Activated CD8-positive, alpha-beta T cell treated with anti-CD3 and anti-CD28 coated beads for 36 hours (primary cell): ENCODE results near the gene NDUFAF5. TPM values are rescaled to one million over a fixed set of nuclear protein-coding genes. Genes with fewer than 3 reads are reported as not detected.
A peak's percentile ranks its signal among the peaks of the same experiment; 100 is the strongest.

Experiments used
- ATAC-seq: fragments of 200-7000 bp; cut with Tn5 transposase; one replicate; pipeline ENCODE4 v1.10.0; 2021; ENCODE audit warnings: mild to moderate bottlenecking, moderate library complexity
- CTCF ChIA-PET: fragments of 350-600 bp; sonication (Branson Sonifier 250); formaldehyde crosslinking; loops from one replicate; lab custom pipeline; 2021; ENCODE audit warnings: antibody characterized with exemption; lab: Charles Lee
- POLR2A ChIA-PET: fragments of 350-600 bp; sonication (Branson Sonifier 250); formaldehyde crosslinking; loops from one replicate; lab custom pipeline; 2021; ENCODE audit warnings: antibody characterized with exemption; lab: Charles Lee
- DNase-seq: peaks from one replicate; pipeline ENCODE4 v3.0.0-alpha.2; 2020
- H3K27ac Mint-ChIP-seq: one replicate; pipeline ENCODE4 v1.8.0; 2021; ENCODE audit warnings: mild to moderate bottlenecking, mixed read lengths
- H3K27me3 Mint-ChIP-seq: one replicate; pipeline ENCODE4 v1.8.0; 2021; ENCODE audit warnings: mixed read lengths
- H3K36me3 Mint-ChIP-seq: one replicate; pipeline ENCODE4 v1.8.0; 2021; ENCODE audit warnings: low read depth, mixed read lengths
- H3K4me1 Mint-ChIP-seq: one replicate; pipeline ENCODE4 v1.8.0; 2021; ENCODE audit warnings: low read depth, mixed read lengths
- H3K4me3 Mint-ChIP-seq: one replicate; pipeline ENCODE4 v1.8.0; 2021; ENCODE audit warnings: mild to moderate bottlenecking, moderate library complexity, mixed read lengths
- H3K9me3 Mint-ChIP-seq: one replicate; pipeline ENCODE4 v1.8.0; 2021; ENCODE audit warnings: mixed read lengths
- intact Hi-C: fragments of 100-400 bp; cut with micrococcal nuclease; formaldehyde crosslinking; loops from one replicate; pipeline ENCODE4 v1.10.0; 2022
- total RNA-seq, 2 experiments: library from RNA; stranded (reverse); gene quantifications; one replicate each; pipeline ENCODE4 v1.2.3, GENCODE V29; 2021
- TF ChIP-seq, protein P1 (sequence below): fragments of 200-600 bp; IDR thresholded peaks from one replicate; pipeline ENCODE4 v1.8.0; 2022; ENCODE audit warnings: antibody characterized with exemption, mild to moderate bottlenecking

Gene NDUFAF5
- total RNA-seq, 2 experiments from 2014 or later, result 25.9 to 28.4 TPM

DNA sequence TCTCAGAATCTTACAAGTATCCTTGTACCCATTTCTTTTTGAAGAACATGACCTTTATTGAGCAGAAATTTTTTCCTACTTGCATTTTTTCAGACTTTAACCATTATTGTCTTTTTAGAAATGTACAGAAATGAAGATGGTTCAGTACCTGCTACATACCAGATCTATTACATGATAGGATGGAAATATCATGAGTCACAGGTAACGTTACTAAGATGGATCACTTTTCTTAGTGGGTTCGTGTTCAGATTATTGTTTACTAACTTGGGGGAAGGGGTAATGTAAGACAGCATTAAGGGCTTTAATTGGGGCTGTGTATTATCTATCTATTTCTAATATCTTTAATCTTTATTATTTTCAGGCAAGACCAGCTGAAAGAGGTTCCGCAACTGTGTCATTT lies 31.9 kb downstream of the NDUFAF5 start:
- peak; percentile 61 for ATAC-seq
- Mint-ChIP-seq H3K4me3 (no peak overlapping the region), H3K27me3 (no peaks in the 10 kb centered on the region), H3K36me3 (peaks cover 30% of the 10 kb centered on the region), H3K9me3 (no peaks in the 10 kb centered on the region), H3K27ac (peak overlapping the region; percentile 82), H3K4me1 (peaks cover 39% of the 10 kb centered on the region)
- intact Hi-C loops, result no loop called here
- ChIA-PET CTCF (interaction anchor here (1.0 to 2.5 kb wide), 4 partner anchors 9 to 238 kb away, joined by 3 to 7 read pairs (median 4); partner anchors contain the start of genes ESF1 and NDUFAF5), POLR2A (interaction anchor here (0.7 kb wide), 1 partner anchor 178 kb away, joined by 3 read pairs; the partner anchor contains the start of gene MACROD2)
- TF ChIP-seq, protein P1, sequence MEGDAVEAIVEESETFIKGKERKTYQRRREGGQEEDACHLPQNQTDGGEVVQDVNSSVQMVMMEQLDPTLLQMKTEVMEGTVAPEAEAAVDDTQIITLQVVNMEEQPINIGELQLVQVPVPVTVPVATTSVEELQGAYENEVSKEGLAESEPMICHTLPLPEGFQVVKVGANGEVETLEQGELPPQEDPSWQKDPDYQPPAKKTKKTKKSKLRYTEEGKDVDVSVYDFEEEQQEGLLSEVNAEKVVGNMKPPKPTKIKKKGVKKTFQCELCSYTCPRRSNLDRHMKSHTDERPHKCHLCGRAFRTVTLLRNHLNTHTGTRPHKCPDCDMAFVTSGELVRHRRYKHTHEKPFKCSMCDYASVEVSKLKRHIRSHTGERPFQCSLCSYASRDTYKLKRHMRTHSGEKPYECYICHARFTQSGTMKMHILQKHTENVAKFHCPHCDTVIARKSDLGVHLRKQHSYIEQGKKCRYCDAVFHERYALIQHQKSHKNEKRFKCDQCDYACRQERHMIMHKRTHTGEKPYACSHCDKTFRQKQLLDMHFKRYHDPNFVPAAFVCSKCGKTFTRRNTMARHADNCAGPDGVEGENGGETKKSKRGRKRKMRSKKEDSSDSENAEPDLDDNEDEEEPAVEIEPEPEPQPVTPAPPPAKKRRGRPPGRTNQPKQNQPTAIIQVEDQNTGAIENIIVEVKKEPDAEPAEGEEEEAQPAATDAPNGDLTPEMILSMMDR, result no peak
- DNase-seq, result no peak

DNA sequence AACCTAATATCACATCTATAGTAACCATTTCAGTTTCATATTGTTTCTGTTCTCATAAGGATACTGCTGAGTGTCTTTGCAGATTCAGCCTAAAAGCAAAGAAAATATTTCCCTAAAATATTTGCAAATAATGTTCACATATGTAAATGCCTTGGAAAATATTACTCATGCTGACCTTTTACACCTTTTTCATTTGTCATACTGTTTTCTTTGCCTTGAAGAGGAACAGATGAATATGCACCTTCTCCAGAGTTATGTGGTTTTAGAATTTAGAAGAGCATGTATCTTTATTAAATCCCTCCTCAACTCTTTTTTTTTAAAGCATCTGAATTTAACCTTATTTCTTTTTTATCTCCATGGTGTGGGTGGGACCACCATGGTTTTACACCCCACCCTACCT lies 32.5 kb downstream of the NDUFAF5 start:
- ChIA-PET POLR2A (interaction anchor here (0.7 to 2.2 kb wide), 2 partner anchors 33 to 178 kb away, joined by 3 to 6 read pairs; partner anchors contain the start of genes ESF1, MACROD2 and NDUFAF5), CTCF (interaction anchor here (1.0 to 5.7 kb wide), 5 partner anchors 8 to 237 kb away, joined by 3 to 36 read pairs (median 3); partner anchors contain the start of genes ESF1 and NDUFAF5)
- TF ChIP-seq, protein P1, result no peak
- Mint-ChIP-seq H3K4me1 (peaks cover 33% of the 10 kb centered on the region), H3K27me3 (no peaks in the 10 kb centered on the region), H3K9me3 (no peaks in the 10 kb centered on the region), H3K4me3 (no peak overlapping the region), H3K36me3 (peaks cover 30% of the 10 kb centered on the region), H3K27ac (peak overlapping the region; percentile 89)
- ATAC-seq, result peak; percentile 26
- intact Hi-C loops, result no loop called here
- no peak for DNase-seq

DNA sequence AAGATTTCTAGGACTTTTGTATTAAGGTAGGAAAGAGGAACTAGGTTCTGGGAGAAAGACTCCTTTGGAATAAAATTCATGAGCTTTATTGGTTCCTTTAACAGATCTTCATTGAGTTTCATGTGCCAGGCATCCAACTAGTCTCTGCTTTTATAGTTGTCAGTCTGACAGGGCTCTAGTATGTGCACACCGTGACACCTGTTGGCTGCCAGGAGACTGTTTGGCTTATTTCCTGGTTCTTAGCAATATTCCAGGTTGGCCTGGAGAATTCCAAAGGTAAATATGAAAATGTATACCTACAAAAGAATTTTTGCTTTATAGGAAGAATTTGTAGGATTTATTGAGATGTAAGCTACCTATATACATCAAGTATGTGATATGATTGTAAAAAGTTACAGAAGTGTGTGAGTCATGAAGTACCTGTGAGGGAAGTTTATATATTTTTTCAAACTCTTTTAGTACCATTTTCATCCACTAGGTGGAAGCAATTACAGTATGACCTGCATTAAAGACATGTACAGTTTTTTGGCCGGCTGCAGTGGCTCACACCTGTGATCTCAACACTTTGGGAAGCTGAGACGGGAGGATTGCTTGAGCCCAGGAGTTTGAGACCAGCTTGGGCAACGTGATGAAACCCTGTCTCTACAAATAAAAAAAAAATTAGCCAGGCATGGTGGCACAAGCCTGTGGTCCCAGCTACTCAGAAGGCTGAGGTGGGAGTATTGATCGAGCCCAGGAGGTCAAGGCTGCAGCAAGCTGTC lies 35.2 kb downstream of the NDUFAF5 start:
- ATAC-seq (peak; percentile 71), DNase-seq (peak; percentile 31)
- Mint-ChIP-seq H3K4me1 (peaks cover 30% of the 10 kb centered on the region), H3K36me3 (peaks cover 27% of the 10 kb centered on the region), H3K9me3 (no peaks in the 10 kb centered on the region), H3K27me3 (no peaks in the 10 kb centered on the region), H3K4me3 (no peak overlapping the region), H3K27ac (no peak overlapping the region)
- POLR2A ChIA-PET, result interaction anchor here (0.8 kb wide), 1 partner anchor 126 kb away, joined by 3 read pairs; no protein-coding TSS in a partner anchor
- intact Hi-C loops, result loop anchor here (5.0 kb wide), 1 partner anchor 237 kb away; no protein-coding TSS in a partner anchor
- TF ChIP-seq, protein P1, result peak; percentile 81
- CTCF ChIA-PET, result interaction anchor here (0.9 to 5.7 kb wide), 14 partner anchors 8 to 234 kb away, joined by 3 to 36 read pairs (median 4); no protein-coding TSS in a partner anchor

DNA sequence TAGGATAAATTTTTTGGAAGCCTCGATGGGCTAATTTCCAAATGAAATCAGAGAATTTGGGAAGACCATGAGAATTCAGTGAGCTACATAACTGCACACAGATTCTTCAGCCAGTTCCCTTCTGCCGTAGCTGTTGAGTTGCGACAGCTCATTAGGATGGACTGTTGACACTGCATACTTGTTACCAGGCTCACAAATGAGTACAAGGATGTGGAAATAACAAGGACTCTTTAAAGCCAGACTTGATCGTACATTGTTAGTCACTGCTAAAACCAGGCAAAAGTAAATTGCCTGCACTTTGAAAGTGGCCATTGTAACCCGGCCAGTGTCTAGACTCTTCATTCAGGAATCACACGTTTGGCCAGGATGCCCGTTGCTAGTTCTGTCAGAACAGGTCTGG lies 37.0 kb downstream of the NDUFAF5 start:
- H3K36me3 Mint-ChIP-seq, result peaks cover 18% of the 10 kb centered on the region
- DNase-seq (no peak), ATAC-seq (no peak)
- no peak overlapping the region for H3K27ac Mint-ChIP-seq
- H3K27me3 Mint-ChIP-seq, result no peaks in the 10 kb centered on the region
- no peaks in the 10 kb centered on the region for H3K9me3 Mint-ChIP-seq
- no peak overlapping the region for H3K4me3 Mint-ChIP-seq
- H3K4me1 Mint-ChIP-seq, result peaks cover 19% of the 10 kb centered on the region
- TF ChIP-seq, protein P1, result no peak
- ChIA-PET CTCF (interaction anchor here (5.7 kb wide), 1 partner anchor 232 kb away, joined by 36 read pairs; no protein-coding TSS in a partner anchor), POLR2A (no interaction called here)
- intact Hi-C loops, result loop anchor here (5.0 kb wide), 1 partner anchor 235 kb away; no protein-coding TSS in a partner anchor
